ENCODE measurements around the gene NCMAP.

Gene NCMAP

DNA sequence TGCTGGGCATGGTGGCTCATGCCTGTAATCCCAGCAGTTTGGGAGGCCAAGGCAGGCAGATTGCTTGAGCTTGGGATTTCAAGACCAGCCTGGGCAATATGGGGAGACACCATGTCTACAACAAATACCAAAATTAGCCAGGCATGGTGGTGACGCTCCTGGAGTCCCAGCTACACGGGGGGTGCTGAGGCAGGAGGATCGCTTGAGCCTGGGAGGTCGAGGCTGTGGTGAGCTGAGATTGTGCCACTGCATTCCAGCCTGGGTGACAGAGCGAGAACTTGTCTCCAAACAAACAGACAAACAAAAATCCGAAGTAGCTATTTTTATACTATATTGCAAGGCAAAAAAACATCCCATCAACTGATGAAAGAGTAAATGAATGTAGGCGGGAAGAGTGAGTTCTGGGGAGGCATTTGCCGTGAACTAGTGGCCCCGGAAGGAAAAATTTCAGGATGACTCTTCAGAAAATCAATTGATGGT lies 40.6 kb downstream of the NCMAP start:
- Histone ChIP-seq H3K36me3 (ENCODE audit: control insufficient read depth, insufficient read depth, low read length) (no peaks in the 10 kb centered on the region), H3K4me1 (ENCODE audit: control insufficient read depth, insufficient read depth, low read length) (no peaks in the 10 kb centered on the region), H3K9ac (ENCODE audit: low read depth, low read length) (no peak overlapping the region), H3K27ac (ENCODE audit: low read depth, low read length) (no peak overlapping the region), H3K27me3 (ENCODE audit: control insufficient read depth, insufficient read depth, low read length) (no peaks in the 10 kb centered on the region), H3K9me3 (ENCODE audit: control insufficient read depth, insufficient read depth, low read length) (no peaks in the 10 kb centered on the region), H3K4me3 (ENCODE audit: low read depth, low read length) (no peak overlapping the region)

DNA sequence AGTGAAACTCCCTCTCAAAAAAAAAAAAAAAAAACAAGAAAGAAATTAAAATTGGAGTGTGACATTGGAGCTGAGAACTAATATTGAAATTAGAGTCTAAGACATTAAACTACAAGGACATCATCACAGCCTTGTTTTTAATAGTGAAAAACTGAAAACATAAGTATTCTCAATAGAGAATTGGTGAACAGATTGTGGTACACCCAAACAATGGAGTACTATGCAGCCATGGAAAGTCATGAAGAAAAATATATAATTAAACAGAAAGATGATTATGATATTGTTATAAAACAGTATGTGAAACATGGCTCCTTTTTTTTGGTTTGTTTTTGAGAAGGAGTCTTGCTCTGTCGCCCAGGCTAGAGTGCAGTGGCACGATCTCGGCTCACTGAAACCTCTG lies 43.4 kb downstream of the NCMAP start:
- no peak overlapping the region for H3K9ac ChIP-seq (ENCODE audit: low read depth, low read length)

DNA sequence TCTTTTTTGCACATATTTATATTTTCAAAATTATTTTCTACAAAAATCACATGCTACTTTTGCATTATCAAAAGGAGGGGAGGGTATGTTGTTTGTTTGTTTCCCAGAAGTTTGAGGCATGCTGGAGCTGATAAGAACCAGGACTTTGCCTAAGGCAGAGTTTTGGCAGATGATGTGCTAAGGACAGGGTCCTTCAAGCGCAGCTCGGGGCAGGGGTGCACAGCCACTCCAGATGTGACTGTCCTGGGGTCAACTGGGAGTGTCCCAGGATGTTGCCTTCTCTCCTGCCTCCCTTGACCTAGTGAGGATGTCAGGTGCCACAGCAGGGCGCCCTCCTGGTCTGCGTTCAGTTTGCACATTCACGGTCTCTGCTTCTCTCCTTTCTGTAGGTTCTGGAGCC lies 44.7 kb downstream of the NCMAP start:
- Histone ChIP-seq H3K27me3 (ENCODE audit: control insufficient read depth, insufficient read depth, low read length) (no peaks in the 10 kb centered on the region), H3K9me3 (ENCODE audit: control insufficient read depth, insufficient read depth, low read length) (no peaks in the 10 kb centered on the region), H3K4me3 (ENCODE audit: low read depth, low read length) (no peak overlapping the region), H3K4me1 (ENCODE audit: control insufficient read depth, insufficient read depth, low read length) (no peaks in the 10 kb centered on the region), H3K36me3 (ENCODE audit: control insufficient read depth, insufficient read depth, low read length) (no peaks in the 10 kb centered on the region), H3K27ac (ENCODE audit: low read depth, low read length) (no peak overlapping the region), H3K9ac (ENCODE audit: low read depth, low read length) (no peak overlapping the region)

More for the DNA sequence above, 43.4 kb downstream of the NCMAP start:
- no peaks in the 10 kb centered on the region for H3K9me3 ChIP-seq (ENCODE audit: control insufficient read depth, insufficient read depth, low read length)
- no peak overlapping the region for H3K4me3 ChIP-seq (ENCODE audit: low read depth, low read length)
- no peaks in the 10 kb centered on the region for H3K4me1 ChIP-seq (ENCODE audit: control insufficient read depth, insufficient read depth, low read length)
- H3K36me3 ChIP-seq (ENCODE audit: control insufficient read depth, insufficient read depth, low read length) = no peaks in the 10 kb centered on the region
- H3K27ac ChIP-seq (ENCODE audit: low read depth, low read length) = no peak overlapping the region
- no peaks in the 10 kb centered on the region for H3K27me3 ChIP-seq (ENCODE audit: control insufficient read depth, insufficient read depth, low read length)

DNA sequence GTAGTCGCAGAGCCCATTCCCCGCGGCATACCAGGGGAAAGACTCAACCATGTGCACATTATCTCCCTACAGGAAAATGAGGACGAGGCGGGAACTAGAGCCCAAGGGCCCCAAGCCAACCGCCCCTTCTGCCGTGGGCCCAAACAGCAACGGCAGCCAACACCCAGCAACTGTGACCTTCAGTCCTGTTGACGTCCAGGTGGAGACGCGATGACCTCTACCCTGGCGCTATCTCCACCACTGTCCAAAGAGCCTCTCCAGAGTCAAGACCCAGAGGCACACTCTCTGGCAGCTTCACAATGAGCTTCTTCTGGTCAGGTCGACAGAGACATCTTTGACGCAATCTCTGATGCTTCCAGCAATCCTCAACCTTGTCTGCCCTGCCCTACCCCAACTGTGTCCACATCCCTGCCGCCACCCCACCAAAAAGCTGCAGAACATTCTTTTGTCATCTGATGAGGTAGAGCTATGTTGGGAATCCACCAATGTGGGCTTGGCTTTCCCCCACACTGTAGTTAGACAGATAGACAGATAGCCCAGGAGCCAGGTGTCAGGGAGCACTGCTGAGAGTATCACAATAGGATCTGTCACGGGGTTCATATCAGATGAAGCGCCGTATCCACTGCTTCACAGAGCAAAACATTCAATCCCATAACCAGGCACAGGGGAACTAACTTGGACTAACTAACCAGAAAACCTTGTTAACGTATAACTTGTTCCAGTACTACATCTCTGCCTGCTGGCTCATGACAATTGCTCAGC lies 49.8 kb downstream of the NCMAP start:
- no peak overlapping the region for H3K9ac ChIP-seq (ENCODE audit: low read depth, low read length)
- H3K36me3 ChIP-seq (ENCODE audit: control insufficient read depth, insufficient read depth, low read length) = no peaks in the 10 kb centered on the region
- H3K27me3 ChIP-seq (ENCODE audit: control insufficient read depth, insufficient read depth, low read length) = no peaks in the 10 kb centered on the region
- no peaks in the 10 kb centered on the region for H3K9me3 ChIP-seq (ENCODE audit: control insufficient read depth, insufficient read depth, low read length)
- H3K27ac ChIP-seq (ENCODE audit: low read depth, low read length) = no peak overlapping the region
- no peaks in the 10 kb centered on the region for H3K4me1 ChIP-seq (ENCODE audit: control insufficient read depth, insufficient read depth, low read length)
- H3K4me3 ChIP-seq (ENCODE audit: low read depth, low read length) = no peak overlapping the region

DNA sequence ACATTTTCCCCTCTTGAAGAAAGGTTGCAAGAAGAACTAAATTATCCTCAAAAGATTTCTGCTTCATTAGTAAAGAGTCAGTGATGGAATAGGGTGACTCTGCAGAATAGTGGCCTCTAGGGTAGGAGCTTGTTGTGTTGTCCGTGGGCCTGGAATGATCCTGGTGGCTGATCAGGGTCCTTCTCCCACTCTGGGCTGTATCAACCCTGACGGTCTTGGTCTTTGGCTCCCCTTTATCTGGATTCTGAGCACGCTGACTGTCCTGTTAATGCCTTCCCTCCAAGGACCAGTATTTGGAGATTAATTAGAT lies 50.4 kb downstream of the NCMAP start:
- no peak overlapping the region for H3K27ac ChIP-seq (ENCODE audit: low read depth, low read length)

DNA sequence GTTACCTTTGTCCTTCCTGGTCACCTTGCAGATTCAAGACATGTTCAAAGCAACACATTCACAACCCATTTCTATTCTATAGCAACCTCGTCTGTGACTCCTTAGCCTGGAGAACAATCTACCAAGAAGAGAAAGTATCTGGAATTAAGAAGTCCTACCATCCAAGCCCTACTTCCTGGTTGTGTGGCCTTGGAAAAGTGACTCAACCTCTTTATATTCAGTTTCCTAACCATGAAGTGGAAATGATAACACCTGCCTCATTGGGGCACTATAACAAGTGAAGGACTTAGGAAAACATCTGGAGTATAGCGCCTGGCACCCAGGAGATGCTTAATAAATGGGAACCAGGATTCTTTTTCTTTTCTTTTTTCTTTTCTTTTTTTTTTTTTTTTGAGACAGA lies 50.7 kb downstream of the NCMAP start:
- Histone ChIP-seq H3K27me3 (ENCODE audit: control insufficient read depth, insufficient read depth, low read length) (no peaks in the 10 kb centered on the region), H3K9me3 (ENCODE audit: control insufficient read depth, insufficient read depth, low read length) (no peaks in the 10 kb centered on the region), H3K4me1 (ENCODE audit: control insufficient read depth, insufficient read depth, low read length) (no peaks in the 10 kb centered on the region), H3K9ac (ENCODE audit: low read depth, low read length) (no peak overlapping the region), H3K4me3 (ENCODE audit: low read depth, low read length) (no peak overlapping the region), H3K27ac (ENCODE audit: low read depth, low read length) (no peak overlapping the region), H3K36me3 (ENCODE audit: control insufficient read depth, insufficient read depth, low read length) (no peaks in the 10 kb centered on the region)

More for the DNA sequence above, 50.4 kb downstream of the NCMAP start:
- Histone ChIP-seq H3K9ac (ENCODE audit: low read depth, low read length) (no peak overlapping the region), H3K36me3 (ENCODE audit: control insufficient read depth, insufficient read depth, low read length) (no peaks in the 10 kb centered on the region), H3K27me3 (ENCODE audit: control insufficient read depth, insufficient read depth, low read length) (no peaks in the 10 kb centered on the region), H3K4me3 (ENCODE audit: low read depth, low read length) (no peak overlapping the region), H3K4me1 (ENCODE audit: control insufficient read depth, insufficient read depth, low read length) (no peaks in the 10 kb centered on the region), H3K9me3 (ENCODE audit: control insufficient read depth, insufficient read depth, low read length) (no peaks in the 10 kb centered on the region)

DNA sequence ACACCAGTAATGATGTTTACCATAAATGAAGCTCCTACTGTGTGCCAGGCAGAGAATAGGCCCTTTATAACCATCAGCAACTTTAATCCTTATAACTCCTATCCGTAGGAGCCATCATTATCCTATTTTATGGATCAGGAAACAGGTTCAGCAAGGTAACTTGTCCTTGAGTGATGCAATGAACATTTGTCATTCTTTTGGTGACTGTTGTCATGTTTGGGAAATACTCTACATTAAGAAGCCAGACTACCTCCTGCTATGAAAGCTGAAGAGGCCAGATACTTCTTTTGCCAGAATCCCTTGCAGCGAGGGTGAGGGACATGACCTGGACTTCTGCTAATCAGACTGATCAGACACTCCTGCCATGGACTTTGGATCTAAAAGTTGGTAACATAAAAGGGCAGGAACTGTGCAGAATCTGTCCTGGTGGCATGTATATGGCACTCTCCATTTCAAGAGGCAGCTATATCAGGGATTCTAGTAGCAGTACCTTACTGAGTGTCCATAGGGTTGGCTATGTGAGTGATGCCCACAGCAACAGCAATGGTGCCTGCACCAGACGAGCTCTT lies 54.1 kb downstream of the NCMAP start:
- Histone ChIP-seq H3K9me3 (ENCODE audit: control insufficient read depth, insufficient read depth, low read length) (no peaks in the 10 kb centered on the region), H3K4me3 (ENCODE audit: low read depth, low read length) (no peak overlapping the region), H3K36me3 (ENCODE audit: control insufficient read depth, insufficient read depth, low read length) (no peaks in the 10 kb centered on the region), H3K27ac (ENCODE audit: low read depth, low read length) (no peak overlapping the region), H3K27me3 (ENCODE audit: control insufficient read depth, insufficient read depth, low read length) (no peaks in the 10 kb centered on the region), H3K4me1 (ENCODE audit: control insufficient read depth, insufficient read depth, low read length) (no peaks in the 10 kb centered on the region), H3K9ac (ENCODE audit: low read depth, low read length) (no peak overlapping the region)

DNA sequence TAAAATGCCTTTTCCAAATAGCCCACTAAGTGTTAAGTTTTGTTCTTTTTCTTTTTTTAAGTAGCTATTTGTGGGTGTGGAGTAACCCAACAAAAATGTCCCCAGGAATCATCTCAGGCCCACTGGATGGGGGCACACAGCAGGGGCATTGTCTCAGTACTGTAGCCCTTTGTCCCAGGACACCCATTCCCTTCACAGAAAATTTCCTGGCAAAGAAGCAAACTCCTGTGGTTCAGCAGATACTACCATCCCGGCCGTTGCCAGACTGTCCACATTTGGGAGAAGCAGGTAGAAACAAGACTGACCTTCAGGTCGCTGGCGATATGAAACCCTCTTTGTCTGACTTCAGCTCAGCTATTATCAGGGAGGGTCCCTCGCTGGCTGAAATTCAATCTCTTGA lies 63.5 kb downstream of the NCMAP start:
- Histone ChIP-seq H3K9ac (ENCODE audit: low read depth, low read length) (no peak overlapping the region), H3K9me3 (ENCODE audit: control insufficient read depth, insufficient read depth, low read length) (no peaks in the 10 kb centered on the region), H3K27ac (ENCODE audit: low read depth, low read length) (no peak overlapping the region), H3K4me1 (ENCODE audit: control insufficient read depth, insufficient read depth, low read length) (no peaks in the 10 kb centered on the region), H3K27me3 (ENCODE audit: control insufficient read depth, insufficient read depth, low read length) (no peaks in the 10 kb centered on the region), H3K36me3 (ENCODE audit: control insufficient read depth, insufficient read depth, low read length) (no peaks in the 10 kb centered on the region), H3K4me3 (ENCODE audit: low read depth, low read length) (no peak overlapping the region)

DNA sequence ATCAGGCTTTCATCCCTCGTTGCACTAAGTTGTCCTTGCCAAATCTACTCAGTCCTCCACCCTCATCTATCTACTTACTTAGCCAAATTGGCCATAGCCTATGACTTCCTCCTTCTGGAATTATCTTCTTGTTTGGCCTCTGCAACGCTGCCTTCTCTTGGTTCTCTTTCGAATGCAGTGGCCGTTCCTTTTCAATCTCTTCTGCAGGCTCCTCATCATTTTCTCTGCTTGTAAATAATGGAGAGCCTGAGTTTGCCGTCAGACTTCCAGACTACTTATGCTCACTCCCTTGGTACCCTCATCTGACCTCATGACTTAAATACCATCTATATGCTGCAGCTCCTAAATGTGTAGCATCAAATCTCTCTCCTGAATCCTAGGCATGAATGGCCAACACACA lies 64.8 kb downstream of the NCMAP start:
- Histone ChIP-seq H3K27me3 (ENCODE audit: control insufficient read depth, insufficient read depth, low read length) (no peaks in the 10 kb centered on the region), H3K27ac (ENCODE audit: low read depth, low read length) (no peak overlapping the region), H3K9me3 (ENCODE audit: control insufficient read depth, insufficient read depth, low read length) (no peaks in the 10 kb centered on the region), H3K36me3 (ENCODE audit: control insufficient read depth, insufficient read depth, low read length) (no peaks in the 10 kb centered on the region), H3K9ac (ENCODE audit: low read depth, low read length) (no peak overlapping the region), H3K4me3 (ENCODE audit: low read depth, low read length) (no peak overlapping the region), H3K4me1 (ENCODE audit: control insufficient read depth, insufficient read depth, low read length) (no peaks in the 10 kb centered on the region)

DNA sequence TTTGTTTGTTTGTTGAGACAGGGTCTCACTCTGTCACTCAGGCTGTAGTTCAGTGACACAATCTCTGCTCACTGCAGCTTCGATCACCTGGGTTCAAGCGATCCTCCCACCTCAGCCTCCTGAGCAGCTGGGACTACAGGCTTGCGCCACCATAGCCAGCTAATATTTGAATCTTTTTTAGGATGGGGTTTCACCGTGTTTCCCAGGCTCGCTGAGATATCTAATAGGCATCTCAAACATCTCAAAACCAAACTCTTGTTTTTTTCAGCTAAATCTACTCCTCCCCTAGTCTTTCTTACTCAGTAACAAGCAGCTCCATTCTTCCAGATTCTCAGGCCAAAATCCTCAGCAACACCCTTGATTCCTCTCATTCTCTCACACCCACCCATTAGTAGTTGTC lies 65.2 kb downstream of the NCMAP start:
- H3K27ac ChIP-seq (ENCODE audit: low read depth, low read length) = no peak overlapping the region
- no peaks in the 10 kb centered on the region for H3K36me3 ChIP-seq (ENCODE audit: control insufficient read depth, insufficient read depth, low read length)
- no peaks in the 10 kb centered on the region for H3K9me3 ChIP-seq (ENCODE audit: control insufficient read depth, insufficient read depth, low read length)
- H3K4me3 ChIP-seq (ENCODE audit: low read depth, low read length) = no peak overlapping the region
- no peaks in the 10 kb centered on the region for H3K4me1 ChIP-seq (ENCODE audit: control insufficient read depth, insufficient read depth, low read length)
- H3K27me3 ChIP-seq (ENCODE audit: control insufficient read depth, insufficient read depth, low read length) = no peaks in the 10 kb centered on the region
- no peak overlapping the region for H3K9ac ChIP-seq (ENCODE audit: low read depth, low read length)

DNA sequence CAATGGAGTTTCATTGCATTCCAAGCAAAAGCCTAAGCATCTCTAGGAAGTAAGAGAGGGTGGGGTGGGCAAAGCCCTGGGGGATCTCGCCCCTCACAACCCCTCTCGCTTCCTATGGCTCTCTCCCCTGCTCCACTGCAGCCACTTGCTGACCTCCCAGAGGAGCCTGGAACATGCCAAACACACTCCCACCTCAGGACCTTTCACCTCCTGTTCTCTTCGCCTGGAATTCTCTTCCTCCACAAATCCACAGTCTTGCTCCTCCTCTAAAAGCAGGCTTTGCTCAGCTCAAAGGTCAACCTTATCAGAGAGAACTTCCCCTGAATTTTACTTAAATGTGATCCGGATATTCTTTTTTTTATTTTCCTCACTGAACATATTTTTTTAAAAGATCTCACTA lies 66.3 kb downstream of the NCMAP start:
- Histone ChIP-seq H3K27ac (ENCODE audit: low read depth, low read length) (no peak overlapping the region), H3K9me3 (ENCODE audit: control insufficient read depth, insufficient read depth, low read length) (no peaks in the 10 kb centered on the region), H3K27me3 (ENCODE audit: control insufficient read depth, insufficient read depth, low read length) (no peaks in the 10 kb centered on the region), H3K4me3 (ENCODE audit: low read depth, low read length) (no peak overlapping the region), H3K36me3 (ENCODE audit: control insufficient read depth, insufficient read depth, low read length) (no peaks in the 10 kb centered on the region), H3K9ac (ENCODE audit: low read depth, low read length) (no peak overlapping the region), H3K4me1 (ENCODE audit: control insufficient read depth, insufficient read depth, low read length) (no peaks in the 10 kb centered on the region)
